SK-N-SH (cell line): ENCODE results near the gene LAP3. TPM values are rescaled to one million over a fixed set of nuclear protein-coding genes. Genes with fewer than 3 reads are reported as not detected.

ENCODE experiments used
- CTCF ChIA-PET: fragments of 300-600, 350-600 bp; formaldehyde crosslinking; extraction: SDS; loops from one replicate; lab custom pipeline; 2021; lab: Yijun Ruan, JAX
- POLR2A ChIA-PET: fragments of 350-600 bp; sonication (Branson Sonifier 250); formaldehyde crosslinking; extraction: SDS; loops from one replicate; lab custom pipeline; 2020; ENCODE audit warnings: antibody characterized with exemption, inconsistent platforms; lab: Yijun Ruan, JAX
- DNase-seq: peaks from one replicate; pipeline ENCODE4 v3.0.0; 2012
- H2AFZ ChIP-seq: fragments of 200-600 bp; sonication (generic); 2 replicates; pipeline ENCODE4 v1.8.1; 2016; ENCODE audit warnings: antibody characterized with exemption, mild to moderate bottlenecking, low read depth
- H3F3A ChIP-seq: fragments of 200-600 bp; sonication (generic); replicated peaks from 2 replicates; pipeline ENCODE3; 2016; ENCODE audit warnings: antibody characterized with exemption, mild to moderate bottlenecking; ENCODE audit not compliant: insufficient read depth
- H3K27ac ChIP-seq, 2 experiments: fragments of 200-500 bp in 1 of 2; fragments of 200-600 bp in 1 of 2; sonication (Bioruptor generic) in 1 of 2; sonication (generic), shearing (Covaris generic) in 1 of 2; 2 replicates each; pipeline versions ENCODE4 v1.5.1 to v1.6.1; 2014 to 2016; ENCODE audit warnings: low read depth in 2 of 2, inconsistent platforms in 1 of 2, low read length in 1 of 2, mild to moderate bottlenecking in 1 of 2, mixed read lengths in 1 of 2
- H3K27me3 ChIP-seq: fragments of 200-600 bp; sonication (generic), shearing (Covaris generic); 2 replicates; pipeline ENCODE4 v1.6.1; 2016; ENCODE audit warnings: mixed run types; ENCODE audit not compliant: insufficient read depth
- H3K36me3 ChIP-seq, 2 experiments: fragments of 200-500 bp in 1 of 2; fragments of 200-600 bp in 1 of 2; sonication (Bioruptor generic) in 1 of 2; sonication (generic) in 1 of 2; replicated peaks in 1 of 2; 2 replicates each; pipeline versions ENCODE3 to v1.5.1; 2014 to 2016; ENCODE audit warnings: low read length in 1 of 2, mild to moderate bottlenecking in 1 of 2; ENCODE audit not compliant: insufficient read depth in 2 of 2, control insufficient read depth in 1 of 2
- H3K4me1 ChIP-seq, 2 experiments: fragments of 200-500 bp in 1 of 2; fragments of 200-600 bp in 1 of 2; sonication (Bioruptor generic) in 1 of 2; sonication (generic), shearing (Covaris generic) in 1 of 2; 2 replicates each; pipeline versions ENCODE4 v1.5.1 to v1.6.1; 2014 to 2016; ENCODE audit warnings: low read depth in 1 of 2, low read length in 1 of 2, mixed run types in 1 of 2; ENCODE audit not compliant: insufficient read depth in 2 of 2, control insufficient read depth in 1 of 2
- H3K4me2 ChIP-seq: fragments of 200-600 bp; sonication (generic), shearing (Covaris generic); 2 replicates; pipeline ENCODE4 v1.6.1; 2017; ENCODE audit warnings: mixed run types
- H3K4me3 ChIP-seq, 2 experiments: fragments of 200-500 bp in 1 of 2; fragments of 200-600 bp in 1 of 2; sonication (Bioruptor generic) in 1 of 2; sonication (generic), shearing (Covaris generic) in 1 of 2; 2 replicates each; pipeline versions ENCODE4 v1.5.1 to v1.8.1; 2014 to 2016; ENCODE audit warnings: low read depth in 2 of 2, inconsistent platforms in 1 of 2, low read length in 1 of 2, mild to moderate bottlenecking in 1 of 2, mixed read lengths in 1 of 2, moderate library complexity in 1 of 2
- H3K79me2 ChIP-seq: fragments of 200-600 bp; sonication (generic); 2 replicates; pipeline ENCODE4 v1.8.1; 2017; ENCODE audit warnings: mild to moderate bottlenecking; ENCODE audit not compliant: insufficient read depth
- H3K9ac ChIP-seq: fragments of 200-600 bp; sonication (generic); 2 replicates; pipeline ENCODE4 v1.6.1; 2017; ENCODE audit warnings: mixed run types
- H3K9me2 ChIP-seq: fragments of 200-600 bp; sonication (generic); 2 replicates; pipeline ENCODE4 v1.6.1; 2017; ENCODE audit warnings: mixed run types
- H3K9me3 ChIP-seq: fragments of 200-600 bp; sonication (generic); 2 replicates; pipeline ENCODE4 v1.6.1; 2017; ENCODE audit warnings: mixed run types, mild to moderate bottlenecking, moderate library complexity
- H4K20me1 ChIP-seq: fragments of 200-600 bp; sonication (generic); 2 replicates; pipeline ENCODE4 v1.6.1; 2017; ENCODE audit warnings: mild to moderate bottlenecking, mixed run types; ENCODE audit not compliant: insufficient read depth
- EP300 ChIP-seq, 2 experiments: IDR thresholded peaks; 2 replicates each; pipeline versions ENCODE4 v1.4.0 to v1.6.1; 2012; ENCODE audit warnings: borderline replicate concordance in 1 of 2, low read depth in 1 of 2, low read length in 1 of 2
- MAX ChIP-seq: IDR thresholded peaks from 2 replicates; pipeline ENCODE4 v1.4.0; 2012; ENCODE audit warnings: low read depth
- NFIC ChIP-seq: IDR thresholded peaks from 2 replicates; pipeline ENCODE4 v1.4.0; 2012; ENCODE audit warnings: borderline replicate concordance
- NRF1 ChIP-seq: IDR thresholded peaks from 2 replicates; pipeline ENCODE4 v1.6.1; 2012; ENCODE audit warnings: low read depth, mild to moderate bottlenecking, low read length
- TAF1 ChIP-seq: IDR thresholded peaks from 2 replicates; pipeline ENCODE4 v1.6.1; 2012; ENCODE audit warnings: low read depth, mild to moderate bottlenecking, low read length, moderate library complexity, borderline replicate concordance
- WGBS: methylation state at CpG from one replicate; pipeline ENCODE4 v1.1.6; 2017; ENCODE audit warnings: low lambda C conversion rate; 5-methylcytosine and 5-hydroxymethylcytosine counted together
- polyA plus RNA-seq, 3 experiments: library from polyadenylated mRNA; depleted of rRNA; stranded (reverse); fragments of >200 nt; gene quantifications; 2 replicates each; pipeline ENCODE4 v1.2.3, GENCODE V29; 2012
- TF ChIP-seq, protein P1 (sequence below): fragments of 150-350 bp; IDR thresholded peaks from 2 replicates; pipeline ENCODE4 v1.6.1; 2017; ENCODE audit warnings: antibody characterized with exemption, low read length, low read depth, borderline replicate concordance
- TF ChIP-seq, protein P2 (sequence below): IDR thresholded peaks from 2 replicates; pipeline ENCODE4 v1.4.0; 2012; ENCODE audit warnings: low read depth, borderline replicate concordance

LAP3 gene
- polyA plus RNA-seq, 1 of the 3 experiments (the other 2 are of a cell fraction): 53.2 TPM

DNA sequence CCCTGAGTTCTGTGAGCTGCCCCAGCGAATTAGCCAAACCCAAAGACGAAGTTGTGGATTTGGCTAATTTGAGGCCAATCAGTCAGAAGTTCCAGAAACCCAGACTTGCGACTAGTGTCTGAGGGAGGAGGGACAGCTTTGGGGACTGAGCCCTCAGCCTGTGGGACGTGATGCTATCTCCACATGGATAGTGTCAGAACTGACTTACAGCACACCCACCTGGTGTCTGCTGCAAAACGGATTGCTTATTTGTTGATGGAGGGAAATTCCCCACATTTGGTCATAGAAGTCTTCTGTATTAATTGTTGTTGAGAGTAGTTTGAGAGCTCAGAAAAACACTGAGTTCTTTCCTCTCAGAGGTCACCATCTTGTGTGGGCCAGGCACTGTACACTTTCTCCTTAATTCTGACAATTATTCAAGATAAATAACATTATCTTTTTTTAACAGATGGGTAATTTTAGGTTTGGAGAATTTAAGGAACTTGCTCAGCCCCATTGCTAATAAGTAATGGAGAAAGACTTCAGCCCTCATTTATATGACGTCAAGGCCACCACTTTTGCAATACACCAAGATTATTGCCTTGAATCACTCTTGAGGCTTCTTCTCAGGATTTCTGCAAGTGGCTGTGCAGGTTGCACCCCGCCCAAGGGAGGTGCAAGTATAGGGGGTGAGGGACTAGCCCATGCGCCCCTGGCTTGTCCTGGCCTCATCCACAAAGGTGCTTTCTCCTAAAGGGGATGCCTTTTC, 45.3 kb upstream of the LAP3 start:
- H3F3A ChIP-seq: no peaks in the 10 kb centered on the region
- H3K4me3 ChIP-seq: no peak overlapping the region
- no peak for DNase-seq
- TF ChIP-seq, protein P1, sequence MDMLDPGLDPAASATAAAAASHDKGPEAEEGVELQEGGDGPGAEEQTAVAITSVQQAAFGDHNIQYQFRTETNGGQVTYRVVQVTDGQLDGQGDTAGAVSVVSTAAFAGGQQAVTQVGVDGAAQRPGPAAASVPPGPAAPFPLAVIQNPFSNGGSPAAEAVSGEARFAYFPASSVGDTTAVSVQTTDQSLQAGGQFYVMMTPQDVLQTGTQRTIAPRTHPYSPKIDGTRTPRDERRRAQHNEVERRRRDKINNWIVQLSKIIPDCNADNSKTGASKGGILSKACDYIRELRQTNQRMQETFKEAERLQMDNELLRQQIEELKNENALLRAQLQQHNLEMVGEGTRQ: no peak
- TF ChIP-seq NRF1: no peak
- H3K9ac ChIP-seq: no peak overlapping the region
- no peaks in the 10 kb centered on the region for H4K20me1 ChIP-seq
- H3K27ac ChIP-seq: no peak overlapping the region
- POLR2A ChIA-PET: no interaction called here
- no peak overlapping the region for H2AFZ ChIP-seq
- CTCF ChIA-PET: interaction anchor here (1.0 to 1.9 kb wide), 3 partner anchors 10 to 278 kb away, joined by 4 to 6 read pairs (median 5); no protein-coding TSS in a partner anchor
- no peak overlapping the region for H3K4me2 ChIP-seq
- H3K9me2 ChIP-seq: no peaks in the 10 kb centered on the region
- H3K4me1 ChIP-seq: no peaks in the 10 kb centered on the region; a peak in 1 of 4 replicates
- no peaks in the 10 kb centered on the region for H3K9me3 ChIP-seq
- 49% methylated on average over 7 of the region's 8 CpGs for WGBS
- no peaks in the 10 kb centered on the region for H3K79me2 ChIP-seq
- no peaks in the 10 kb centered on the region; the same call in 1 of the 2 replicates for H3K27me3 ChIP-seq
- H3K36me3 ChIP-seq: no peaks in the 10 kb centered on the region

DNA sequence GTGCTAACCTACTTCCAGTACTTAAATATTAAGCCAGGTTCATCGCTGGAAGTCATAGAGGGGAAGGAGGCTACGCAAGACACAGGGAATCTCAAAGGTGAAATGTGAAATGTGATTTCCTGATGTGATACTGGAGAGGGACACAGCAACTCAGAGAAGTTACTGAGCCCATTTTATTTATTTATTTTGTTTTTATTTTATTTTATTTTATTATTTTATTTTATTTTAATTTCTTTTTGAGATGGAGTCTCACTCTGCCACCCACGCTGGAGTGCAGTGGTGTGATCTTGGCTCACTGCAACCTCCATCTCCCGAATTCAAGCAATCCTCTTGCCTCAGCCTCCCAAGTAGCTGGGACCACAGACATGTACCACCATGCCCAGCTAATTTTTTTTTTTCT, 42.3 kb upstream of the LAP3 start:
- Histone ChIP-seq H3K36me3 (no peaks in the 10 kb centered on the region), H3K9me3 (no peaks in the 10 kb centered on the region), H3K4me2 (no peak overlapping the region), H3F3A (no peaks in the 10 kb centered on the region), H3K79me2 (no peaks in the 10 kb centered on the region), H3K4me1 (no peaks in the 10 kb centered on the region; a peak in 1 of 4 replicates), H3K9me2 (no peaks in the 10 kb centered on the region), H3K27ac (no peak overlapping the region), H3K27me3 (no peaks in the 10 kb centered on the region; the same call in 1 of the 2 replicates), H3K4me3 (no peak overlapping the region), H3K9ac (no peak overlapping the region), H4K20me1 (no peaks in the 10 kb centered on the region), H2AFZ (no peak overlapping the region)
- ChIA-PET POLR2A (no interaction called here), CTCF (interaction anchor here (2.1 kb wide), 1 partner anchor 14 kb away, joined by 7 read pairs; no protein-coding TSS in a partner anchor)
- WGBS: 75% methylated on average over 4 of the region's 4 CpGs
- TF ChIP-seq, protein P2, sequence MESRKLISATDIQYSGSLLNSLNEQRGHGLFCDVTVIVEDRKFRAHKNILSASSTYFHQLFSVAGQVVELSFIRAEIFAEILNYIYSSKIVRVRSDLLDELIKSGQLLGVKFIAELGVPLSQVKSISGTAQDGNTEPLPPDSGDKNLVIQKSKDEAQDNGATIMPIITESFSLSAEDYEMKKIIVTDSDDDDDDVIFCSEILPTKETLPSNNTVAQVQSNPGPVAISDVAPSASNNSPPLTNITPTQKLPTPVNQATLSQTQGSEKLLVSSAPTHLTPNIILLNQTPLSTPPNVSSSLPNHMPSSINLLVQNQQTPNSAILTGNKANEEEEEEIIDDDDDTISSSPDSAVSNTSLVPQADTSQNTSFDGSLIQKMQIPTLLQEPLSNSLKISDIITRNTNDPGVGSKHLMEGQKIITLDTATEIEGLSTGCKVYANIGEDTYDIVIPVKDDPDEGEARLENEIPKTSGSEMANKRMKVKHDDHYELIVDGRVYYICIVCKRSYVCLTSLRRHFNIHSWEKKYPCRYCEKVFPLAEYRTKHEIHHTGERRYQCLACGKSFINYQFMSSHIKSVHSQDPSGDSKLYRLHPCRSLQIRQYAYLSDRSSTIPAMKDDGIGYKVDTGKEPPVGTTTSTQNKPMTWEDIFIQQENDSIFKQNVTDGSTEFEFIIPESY: no peak
- TF ChIP-seq MAX (no peak), NFIC (no peak), EP300 (IDR thresholded peaks at IDR 0.05; ENCODE audit: borderline replicate concordance in 1 of 2, low read depth in 1 of 2, low read length in 1 of 2) (no peak), TAF1 (no peak)
- TF ChIP-seq, all 33 proteins: peak for 0
- DNase-seq: no peak
